T-helper 1 cell treated with Interleukin-12 subunit alpha and Interleukin-12 subunit beta and Interleukin-4 antibody, amounts not matched to agents 30 ng/mL and 1 ng/mL, for 36 hours (primary cell): ENCODE measurements around the gene DGKI. TPM values are rescaled to one million over a fixed set of nuclear protein-coding genes. Genes with fewer than 3 reads are reported as not detected.
"Not testable (repeated sequence)": the region's sequence is repeated elsewhere in the genome, so short reads cannot be mapped to it uniquely, and the experiment has no call there.

Source experiments
- intact Hi-C: fragments of 100-400 bp; cut with micrococcal nuclease; formaldehyde crosslinking; loops from one replicate; pipeline ENCODE4 v1.15.1; 2024
- total RNA-seq: library from RNA; stranded (reverse); gene quantifications from 2 replicates; pipeline ENCODE4 v1.2.3, GENCODE V29; 2022

The DGKI gene
- total RNA-seq, 1 donor from 2014 or later, result 3.4 TPM

- intact Hi-C loops, result no loop called here
Measured at GRCh38 chr7:137836541-137836940, 10.2 kb downstream of the DGKI start.

GRCh38 chr7:137836113-137836509 lies 10.7 kb downstream of the DGKI start:
- intact Hi-C loops, result no loop called here

- intact Hi-C loops, result no loop called here
Measured at GRCh38 chr7:137835486-137836112, 11.2 kb downstream of the DGKI start.

GRCh38 chr7:137834552-137834951 lies 12.2 kb downstream of the DGKI start:
- intact Hi-C loops, result no loop called here

- intact Hi-C loops, result not testable (repeated sequence)
Measured at GRCh38 chr7:137832990-137833389, 13.8 kb downstream of the DGKI start.

GRCh38 chr7:137832382-137832781 lies 14.4 kb downstream of the DGKI start:
- intact Hi-C loops, result no loop called here

GRCh38 chr7:137831555-137831954 lies 15.2 kb downstream of the DGKI start:
- intact Hi-C loops, result not testable (repeated sequence)

GRCh38 chr7:137829337-137829992 lies 17.3 kb downstream of the DGKI start:
- intact Hi-C loops, result no loop called here

GRCh38 chr7:137828456-137828855 lies 18.3 kb downstream of the DGKI start:
- intact Hi-C loops, result no loop called here

- intact Hi-C loops, result no loop called here
Measured at GRCh38 chr7:137825489-137825888, 21.3 kb downstream of the DGKI start.

GRCh38 chr7:137820677-137821420 lies 25.9 kb downstream of the DGKI start:
- intact Hi-C loops, result no loop called here

GRCh38 chr7:137820156-137820555 lies 26.6 kb downstream of the DGKI start:
- intact Hi-C loops, result no loop called here

GRCh38 chr7:137818036-137818435 lies 28.7 kb downstream of the DGKI start:
- intact Hi-C loops, result no loop called here

GRCh38 chr7:137816696-137817320 lies 30.0 kb downstream of the DGKI start:
- intact Hi-C loops, result loop anchor here (1.0 to 2.0 kb wide), 2 partner anchors 82 to 191 kb away; no protein-coding TSS in a partner anchor

GRCh38 chr7:137813541-137813940 lies 33.2 kb downstream of the DGKI start:
- intact Hi-C loops, result no loop called here

- intact Hi-C loops, result no loop called here
Measured at GRCh38 chr7:137810248-137810647, 36.5 kb downstream of the DGKI start.

- intact Hi-C loops, result no loop called here
Measured at GRCh38 chr7:137804836-137805235, 41.9 kb downstream of the DGKI start.

GRCh38 chr7:137801491-137801890 lies 45.3 kb downstream of the DGKI start:
- intact Hi-C loops, result no loop called here

- intact Hi-C loops, result no loop called here
Measured at GRCh38 chr7:137801003-137801402, 45.8 kb downstream of the DGKI start.

- intact Hi-C loops, result no loop called here
Measured at GRCh38 chr7:137798073-137798763, 48.6 kb downstream of the DGKI start.

- intact Hi-C loops, result no loop called here
Measured at GRCh38 chr7:137795211-137795610, 51.6 kb downstream of the DGKI start.
